Esophagus (tissue), 2 donors: Measurements from ENCODE around the gene CNPY1. TPM values are rescaled to one million over a fixed set of nuclear protein-coding genes. Genes with fewer than 3 reads are reported as not detected.
"Not testable (repeated sequence)": the region's sequence is repeated elsewhere in the genome, so short reads cannot be mapped to it uniquely, and the experiment has no call there.

Experiments used
- H3K27ac ChIP-seq, 2 donors: one replicate each; pipeline ENCODE4 v1.5.1; 2013; ENCODE audit warnings: low read depth in 2 of 2, mild to moderate bottlenecking in 2 of 2, inconsistent platforms in 1 of 2, low read length in 1 of 2, moderate library complexity in 1 of 2
- H3K27me3 ChIP-seq, 2 donors: one replicate each; pipeline ENCODE4 v1.6.1; 2013; ENCODE audit warnings: low read length in 2 of 2, control low read depth in 1 of 2, mild to moderate bottlenecking in 1 of 2; ENCODE audit not compliant: insufficient read depth in 2 of 2, control insufficient read depth in 1 of 2
- H3K36me3 ChIP-seq, 2 donors: one replicate each; pipeline ENCODE4 v1.6.1; 2013; ENCODE audit warnings: low read length in 1 of 2; ENCODE audit not compliant: control insufficient read depth in 2 of 2, insufficient read depth in 2 of 2
- H3K4me1 ChIP-seq, 2 donors: one replicate each; pipeline ENCODE4 v1.6.1; 2013; ENCODE audit warnings: low read length in 1 of 2; ENCODE audit not compliant: control insufficient read depth in 2 of 2, insufficient read depth in 2 of 2
- H3K4me3 ChIP-seq, 2 donors: one replicate each; pipeline ENCODE4 v1.5.1; 2013; ENCODE audit warnings: low read length in 2 of 2, mild to moderate bottlenecking in 2 of 2, low read depth in 1 of 2, moderate library complexity in 1 of 2
- H3K9me3 ChIP-seq, 2 donors: one replicate each; pipeline ENCODE4 v1.6.1; 2013; ENCODE audit warnings: mild to moderate bottlenecking in 2 of 2, low read depth in 1 of 2, low read length in 1 of 2, moderate library complexity in 1 of 2; ENCODE audit not compliant: control insufficient read depth in 2 of 2, insufficient read depth in 1 of 2
- WGBS, 2 donors: extraction: QIAGEN DNeasy Blood & Tissue Kit; methylation state at CpG; one replicate each; pipeline ENCODE4 v1.1.7; 2013; 5-methylcytosine and 5-hydroxymethylcytosine counted together
- polyA plus RNA-seq, 2 donors: library from polyadenylated mRNA; stranded (reverse); fragments of 200-250 nt; gene quantifications; one replicate each; pipeline ENCODE4 v1.2.3, GENCODE V29; 2013
- donor health status: healthy with polysubstance abuse.
- donor health status: Bipolar disorder and iron deficiency.

CNPY1 gene
- polyA plus RNA-seq, 2 donors = not detected

- Histone ChIP-seq H3K4me3 (no peak overlapping the region), H3K36me3 (no peaks in the 10 kb centered on the region), H3K9me3 (no peaks in the 10 kb centered on the region), H3K27ac (no peak overlapping the region), H3K4me1 (no peaks in the 10 kb centered on the region), H3K27me3 (no peaks in the 10 kb centered on the region)
- 63 to 72% methylated on average over 25 to 26 of the region's 28 CpGs for WGBS, 2 donors
Measured at GRCh38 chr7:155570171-155570958, 24.0 kb upstream of the CNPY1 start.

- Histone ChIP-seq H3K27ac (no peak overlapping the region), H3K36me3 (no peaks in the 10 kb centered on the region), H3K4me3 (no peak overlapping the region), H3K9me3 (no peaks in the 10 kb centered on the region), H3K4me1 (no peaks in the 10 kb centered on the region), H3K27me3 (no peaks in the 10 kb centered on the region)
- WGBS, 2 donors = 85 to 91% methylated on average over 11 of the region's 11 CpGs
Measured at GRCh38 chr7:155569681-155570080, 23.3 kb upstream of the CNPY1 start.

GRCh38 chr7:155568842-155569494 lies 22.6 kb upstream of the CNPY1 start:
- Histone ChIP-seq H3K27me3 (no peaks in the 10 kb centered on the region), H3K4me1 (no peaks in the 10 kb centered on the region), H3K36me3 (no peaks in the 10 kb centered on the region), H3K27ac (no peak overlapping the region), H3K9me3 (no peaks in the 10 kb centered on the region), H3K4me3 (no peak overlapping the region)
- WGBS, 2 donors = 79 to 87% methylated on average over 10 of the region's 10 CpGs

- Histone ChIP-seq H3K9me3 (no peaks in the 10 kb centered on the region), H3K27me3 (no peaks in the 10 kb centered on the region), H3K36me3 (no peaks in the 10 kb centered on the region), H3K4me3 (no peak overlapping the region), H3K4me1 (no peaks in the 10 kb centered on the region), H3K27ac (no peak overlapping the region)
- WGBS, 2 donors = 66 to 75% methylated on average over 5 of the region's 5 CpGs
Measured at GRCh38 chr7:155568333-155568660, 21.9 kb upstream of the CNPY1 start.

GRCh38 chr7:155567646-155568332 lies 21.4 kb upstream of the CNPY1 start:
- Histone ChIP-seq H3K36me3 (no peaks in the 10 kb centered on the region), H3K27me3 (no peaks in the 10 kb centered on the region), H3K4me1 (no peaks in the 10 kb centered on the region), H3K4me3 (no peak overlapping the region), H3K27ac (no peak overlapping the region), H3K9me3 (no peaks in the 10 kb centered on the region)
- WGBS, 2 donors = 77% methylated on average over 18 of the region's 18 CpGs

- Histone ChIP-seq H3K4me3 (no peak overlapping the region), H3K4me1 (no peaks in the 10 kb centered on the region), H3K36me3 (no peaks in the 10 kb centered on the region), H3K27ac (no peak overlapping the region), H3K9me3 (no peaks in the 10 kb centered on the region), H3K27me3 (no peaks in the 10 kb centered on the region)
- 90% methylated on average over 31 of the region's 31 CpGs for WGBS, 2 donors
Measured at GRCh38 chr7:155566011-155566836, 19.9 kb upstream of the CNPY1 start.

GRCh38 chr7:155565596-155565995 lies 19.2 kb upstream of the CNPY1 start:
- WGBS, 2 donors = 82% methylated on average over 10 of the region's 10 CpGs
- Histone ChIP-seq H3K27ac (no peak overlapping the region), H3K36me3 (no peaks in the 10 kb centered on the region), H3K4me1 (no peaks in the 10 kb centered on the region), H3K9me3 (no peaks in the 10 kb centered on the region), H3K4me3 (no peak overlapping the region), H3K27me3 (no peaks in the 10 kb centered on the region)

GRCh38 chr7:155562976-155563375 lies 16.6 kb upstream of the CNPY1 start:
- not testable (repeated sequence) for H3K27ac ChIP-seq, H3K36me3 ChIP-seq, H3K27me3 ChIP-seq, H3K4me3 ChIP-seq, H3K4me1 ChIP-seq, H3K9me3 ChIP-seq
- 90 to 95% methylated on average over 10 of the region's 10 CpGs for WGBS, 2 donors

- Histone ChIP-seq H3K27ac (no peak overlapping the region), H3K9me3 (no peaks in the 10 kb centered on the region), H3K4me1 (no peaks in the 10 kb centered on the region), H3K36me3 (no peaks in the 10 kb centered on the region), H3K4me3 (no peak overlapping the region), H3K27me3 (no peaks in the 10 kb centered on the region)
- WGBS, 2 donors = 80 to 84% methylated on average over 9 of the region's 9 CpGs
Measured at GRCh38 chr7:155562106-155562505, 15.7 kb upstream of the CNPY1 start.
